HL-60 (cell line): ENCODE measurements around the gene TAS2R7.

Source experiments
- DNase-seq, 2 experiments: peaks; one replicate each; pipeline ENCODE4 v3.0.0-alpha.2; 2010 to 2020; ENCODE audit warnings: low read depth in 1 of 2, low spot score in 1 of 2
- H3K27ac ChIP-seq: fragments of 250-450 bp; sonication (Bioruptor Pico); replicated peaks from 2 replicates; pipeline ENCODE4 v1.5.1; 2020; ENCODE audit warnings: mild to moderate bottlenecking, moderate library complexity
- H3K27me3 ChIP-seq: fragments of 250-450 bp; sonication (Bioruptor Pico); 2 replicates; pipeline ENCODE4 v1.5.1; 2021; ENCODE audit warnings: mild to moderate bottlenecking, moderate library complexity; ENCODE audit not compliant: insufficient read depth, poor library complexity, severe bottlenecking
- H3K4me3 ChIP-seq: replicated peaks from 2 replicates; pipeline ENCODE4 v1.5.1; 2011; ENCODE audit warnings: mild to moderate bottlenecking, control low read depth, low read length; ENCODE audit not compliant: insufficient read depth
- CTCF ChIP-seq: IDR thresholded peaks from one replicate; pipeline ENCODE4 v1.5.1; 2011; ENCODE audit warnings: low read length, control low read depth, inconsistent platforms; ENCODE audit not compliant: insufficient read depth
- GABPA ChIP-seq: IDR thresholded peaks from 2 replicates; pipeline ENCODE4 v1.6.1; 2012; ENCODE audit warnings: low read depth
- POLR2AphosphoS5 ChIP-seq: IDR thresholded peaks from 2 replicates; pipeline ENCODE4 v1.6.1; 2012; ENCODE audit warnings: low read depth
- REST ChIP-seq: IDR thresholded peaks from 2 replicates; pipeline ENCODE4 v1.6.1; 2012; ENCODE audit warnings: low read depth; ENCODE audit not compliant: insufficient replicate concordance
- SPI1 ChIP-seq: IDR thresholded peaks from 2 replicates; pipeline ENCODE4 v1.6.1; 2012; ENCODE audit warnings: low read depth, mild to moderate bottlenecking, borderline replicate concordance

The TAS2R7 gene

GRCh38 chr12:10756194-10756593 is 46.2 kb downstream of the TAS2R7 start:
- Histone ChIP-seq H3K27ac (no peak overlapping the region), H3K4me3 (no peak overlapping the region), H3K27me3 (peaks cover 2% of the 10 kb centered on the region)
- TF ChIP-seq REST (no peak), POLR2AphosphoS5 (no peak), GABPA (no peak), CTCF (no peak), SPI1 (no peak)
- no peak for DNase-seq

- H3K4me3 ChIP-seq: no peak overlapping the region
- H3K27me3 ChIP-seq: no peaks in the 10 kb centered on the region
- H3K27ac ChIP-seq: no peak overlapping the region
- TF ChIP-seq POLR2AphosphoS5 (no peak), SPI1 (no peak), GABPA (no peak), REST (no peak), CTCF (no peak)
- DNase-seq: no peak
Measured at GRCh38 chr12:10753059-10753458, 49.4 kb downstream of the TAS2R7 start.
